Liver (tissue), 9 donors: Measurements from ENCODE around the gene SPEN. TPM values are rescaled to one million over a fixed set of nuclear protein-coding genes. Genes with fewer than 3 reads are reported as not detected.

Experiments
- DNase-seq: peaks from one replicate; pipeline ENCODE4 v3.0.0-alpha.2; 2017; ENCODE audit warnings: low spot score
- H3K27ac ChIP-seq, 2 donors: one replicate each; pipeline ENCODE4 v1.7.0; 2013; ENCODE audit warnings: inconsistent platforms in 2 of 2, low read length in 2 of 2, control low read depth in 1 of 2, low read depth in 1 of 2, mild to moderate bottlenecking in 1 of 2
- H3K27me3 ChIP-seq, 4 donors: one replicate each; pipeline versions ENCODE4 v1.6.1 to v1.7.0; 2013; ENCODE audit warnings: low read length in 3 of 4, inconsistent platforms in 1 of 4, mild to moderate bottlenecking in 1 of 4, moderate library complexity in 1 of 4; ENCODE audit not compliant: control insufficient read depth in 4 of 4, insufficient read depth in 4 of 4
- H3K36me3 ChIP-seq, 4 donors: one replicate each; pipeline versions ENCODE4 v1.6.1 to v1.7.0; 2013; ENCODE audit warnings: low read length in 3 of 4, mild to moderate bottlenecking in 3 of 4, low read depth in 1 of 4, moderate library complexity in 1 of 4; ENCODE audit not compliant: control insufficient read depth in 4 of 4, insufficient read depth in 3 of 4
- H3K4me1 ChIP-seq, 4 donors: one replicate each; pipeline versions ENCODE4 v1.6.1 to v1.7.0; 2013; ENCODE audit warnings: low read length in 3 of 4, mild to moderate bottlenecking in 3 of 4, moderate library complexity in 1 of 4; ENCODE audit not compliant: control insufficient read depth in 4 of 4, insufficient read depth in 4 of 4
- H3K4me3 ChIP-seq, 3 donors: one replicate each; pipeline versions ENCODE4 v1.6.1 to v1.7.0; 2013; ENCODE audit warnings: low read length in 3 of 3, control low read depth in 1 of 3, low read depth in 1 of 3, mild to moderate bottlenecking in 1 of 3
- H3K9ac ChIP-seq, 2 donors: one replicate each; pipeline ENCODE4 v1.7.0; 2013; ENCODE audit warnings: low read length in 2 of 2, mild to moderate bottlenecking in 2 of 2, moderate library complexity in 2 of 2, control low read depth in 1 of 2, low read depth in 1 of 2
- H3K9me3 ChIP-seq, 4 donors: one replicate each; pipeline versions ENCODE4 v1.6.1 to v1.7.0; 2013; ENCODE audit warnings: low read length in 3 of 4; ENCODE audit not compliant: control insufficient read depth in 4 of 4
- CTCF ChIP-seq: fragments of 150-350 bp; IDR thresholded peaks from 2 replicates; pipeline ENCODE4 v1.5.1; 2017; ENCODE audit warnings: improper control_type of control experiment, low read depth, low read length; ENCODE audit not compliant: missing input control
- EGR1 ChIP-seq, 2 donors: IDR thresholded peaks; 2 replicates each; pipeline ENCODE4 v1.6.1; 2016 to 2018; ENCODE audit warnings: antibody characterized with exemption in 2 of 2, low read depth in 2 of 2
- GABPA ChIP-seq, 2 donors: IDR thresholded peaks in 1 of 2; conservative IDR thresholded peaks in 1 of 2; 2 replicates each; pipeline ENCODE4 v1.6.1; 2016; ENCODE audit warnings: antibody characterized with exemption in 2 of 2, mild to moderate bottlenecking in 1 of 2, moderate library complexity in 1 of 2
- HNF4A ChIP-seq, 2 donors: conservative IDR thresholded peaks; 2 replicates each; pipeline ENCODE4 v1.6.1; 2016; ENCODE audit warnings: antibody characterized with exemption in 2 of 2, mild to moderate bottlenecking in 2 of 2
- HNF4G ChIP-seq: IDR thresholded peaks from 2 replicates; pipeline ENCODE4 v1.6.1; 2016; ENCODE audit warnings: antibody characterized with exemption
- JUND ChIP-seq, 2 donors: IDR thresholded peaks; 2 replicates each; pipeline ENCODE4 v1.6.1; 2016; ENCODE audit warnings: antibody characterized with exemption in 2 of 2
- MAX ChIP-seq: IDR thresholded peaks from 2 replicates; pipeline ENCODE4 v1.6.1; 2016; ENCODE audit warnings: antibody characterized with exemption
- NR2F2 ChIP-seq: IDR thresholded peaks from 2 replicates; pipeline ENCODE4 v1.6.1; 2016; ENCODE audit warnings: antibody characterized with exemption
- RXRA ChIP-seq, 2 donors: IDR thresholded peaks; 2 replicates each; pipeline ENCODE4 v1.6.1; 2017 to 2018; ENCODE audit warnings: antibody characterized with exemption in 2 of 2, mild to moderate bottlenecking in 1 of 2
- TAF1 ChIP-seq: conservative IDR thresholded peaks from 2 replicates; pipeline ENCODE4 v1.6.1; 2016; ENCODE audit warnings: antibody characterized with exemption, mild to moderate bottlenecking
- YY1 ChIP-seq: IDR thresholded peaks from 2 replicates; pipeline ENCODE4 v1.6.1; 2016; ENCODE audit warnings: antibody characterized with exemption, mild to moderate bottlenecking
- ZBTB33 ChIP-seq: IDR thresholded peaks from 2 replicates; pipeline ENCODE4 v1.6.1; 2016; ENCODE audit warnings: antibody characterized with exemption
- WGBS: extraction: QIAGEN DNeasy Blood & Tissue Kit; methylation state at CpG from one replicate; pipeline ENCODE4 v1.1.7; 2013; 5-methylcytosine and 5-hydroxymethylcytosine counted together
- polyA plus RNA-seq, 2 donors: library from polyadenylated mRNA; stranded (reverse) in 1 of 2; unstranded in 1 of 2; fragments of 200-250 nt in 1 of 2; fragments of >200 nt in 1 of 2; fragmentation: Nextera tagmentation in 1 of 2; extraction: Ambion mirVana in 1 of 2; gene quantifications; one replicate each; pipeline versions ENCODE4 v1.2.1 to v1.2.3, GENCODE V29; 2013 to 2015
- total RNA-seq, 2 donors: library from RNA; depleted of rRNA; stranded (reverse); fragments of >200 nt; gene quantifications; one replicate each; pipeline ENCODE4 v1.2.3, GENCODE V29; 2014
- donor health status: healthy.
- donor health status: healthy.
- donor health status: healthy.
- donor health status: healthy.
- donor health status: healthy.

The SPEN gene
- total and polyA plus RNA-seq, 4 donors, result 7.4 to 29.4 (median 15.2) TPM

- H3K4me1 ChIP-seq, result peaks cover 0 to 4% (median 0%) of the 10 kb centered on the region in 4 donors
- H3K36me3 ChIP-seq, result no peaks in the 10 kb centered on the region
- H3K9ac ChIP-seq, result no peak overlapping the region
- H3K4me3 ChIP-seq, result no peak overlapping the region
- no peak for TF ChIP-seq GABPA (IDR thresholded peaks at IDR 0.05 in 1 of 2, conservative IDR thresholded peaks at IDR 0.05 in 1 of 2)
- TF ChIP-seq RXRA (IDR thresholded peaks at IDR 0.05), result no peak
- no peak for TF ChIP-seq TAF1
- TF ChIP-seq ZBTB33, result no peak
- no peak for TF ChIP-seq HNF4G
- no peak for TF ChIP-seq NR2F2
- TF ChIP-seq EGR1 (IDR thresholded peaks at IDR 0.05; ENCODE audit: low read depth in 2 of 2), result no peak
- 93% methylated on average over 8 of the region's 8 CpGs for WGBS
- DNase-seq, result no peak
- no peaks in the 10 kb centered on the region for H3K27me3 ChIP-seq
- no peaks in the 10 kb centered on the region for H3K9me3 ChIP-seq
- no peak overlapping the region for H3K27ac ChIP-seq
Measured at GRCh38 chr1:15959827-15960446, 112.4 kb downstream of the SPEN start.

GRCh38 chr1:15960808-15961207 lies 113.3 kb downstream of the SPEN start:
- Histone ChIP-seq H3K9me3 (no peaks in the 10 kb centered on the region), H3K4me3 (no peak overlapping the region), H3K27me3 (no peaks in the 10 kb centered on the region), H3K27ac (no peak overlapping the region), H3K4me1 (peaks cover 0 to 4% (median 0%) of the 10 kb centered on the region in 4 donors), H3K36me3 (peaks cover 0 to 3% (median under 1%) of the 10 kb centered on the region in 4 donors), H3K9ac (no peak overlapping the region)
- no peak for TF ChIP-seq RXRA (IDR thresholded peaks at IDR 0.05)
- WGBS, result 96% methylated on average over 5 of the region's 5 CpGs
- DNase-seq, result no peak

GRCh38 chr1:15961492-15961891 lies 114.0 kb downstream of the SPEN start:
- peaks cover 0 to 4% (median under 1%) of the 10 kb centered on the region in 4 donors for H3K4me1 ChIP-seq
- H3K4me3 ChIP-seq, result no peak overlapping the region
- no peaks in the 10 kb centered on the region for H3K27me3 ChIP-seq
- H3K9me3 ChIP-seq, result no peaks in the 10 kb centered on the region
- 91% methylated on average over 11 of the region's 11 CpGs for WGBS
- no peak overlapping the region for H3K27ac ChIP-seq
- no peak for TF ChIP-seq CTCF
- peaks cover 0 to 3% (median under 1%) of the 10 kb centered on the region in 4 donors for H3K36me3 ChIP-seq
- H3K9ac ChIP-seq, result no peak overlapping the region
- no peak for DNase-seq

- Histone ChIP-seq H3K36me3 (peaks cover 0 to 3% (median under 1%) of the 10 kb centered on the region in 4 donors), H3K9ac (no peak overlapping the region), H3K27me3 (no peaks in the 10 kb centered on the region), H3K9me3 (no peaks in the 10 kb centered on the region), H3K4me3 (no peak overlapping the region), H3K4me1 (peaks cover 0 to 4% (median 2%) of the 10 kb centered on the region in 4 donors), H3K27ac (no peak overlapping the region)
- 95% methylated on average over 6 of the region's 6 CpGs for WGBS
- TF ChIP-seq HNF4A (conservative IDR thresholded peaks at IDR 0.05), result no peak
- no peak for TF ChIP-seq HNF4G
- no peak for TF ChIP-seq MAX
- no peak for TF ChIP-seq GABPA (IDR thresholded peaks at IDR 0.05 in 1 of 2, conservative IDR thresholded peaks at IDR 0.05 in 1 of 2)
- TF ChIP-seq EGR1 (IDR thresholded peaks at IDR 0.05; ENCODE audit: low read depth in 2 of 2), result no peak
- no peak for TF ChIP-seq JUND (IDR thresholded peaks at IDR 0.05)
- no peak for TF ChIP-seq YY1
- TF ChIP-seq NR2F2, result no peak
- DNase-seq, result no peak
Measured at GRCh38 chr1:15962176-15962575, 114.7 kb downstream of the SPEN start.
